Lower leg skin (tissue), 3 donors: ENCODE results near the gene NCAPG.

Experiments
- POLR2A ChIP-seq, 2 donors: fragments of 450-650 bp; IDR thresholded peaks; one replicate each; pipeline ENCODE4 v1.6.1; 2016 to 2017; ENCODE audit warnings: antibody characterized with exemption in 2 of 2, mild to moderate bottlenecking in 1 of 2, moderate library complexity in 1 of 2
- TF ChIP-seq, protein P1 (sequence below), 3 donors: fragments of 450-650 bp; IDR thresholded peaks; one replicate each; pipeline ENCODE4 v1.5.1; 2016; ENCODE audit warnings: antibody characterized with exemption in 3 of 3, mild to moderate bottlenecking in 3 of 3, moderate library complexity in 2 of 3

- TF ChIP-seq, protein P1, sequence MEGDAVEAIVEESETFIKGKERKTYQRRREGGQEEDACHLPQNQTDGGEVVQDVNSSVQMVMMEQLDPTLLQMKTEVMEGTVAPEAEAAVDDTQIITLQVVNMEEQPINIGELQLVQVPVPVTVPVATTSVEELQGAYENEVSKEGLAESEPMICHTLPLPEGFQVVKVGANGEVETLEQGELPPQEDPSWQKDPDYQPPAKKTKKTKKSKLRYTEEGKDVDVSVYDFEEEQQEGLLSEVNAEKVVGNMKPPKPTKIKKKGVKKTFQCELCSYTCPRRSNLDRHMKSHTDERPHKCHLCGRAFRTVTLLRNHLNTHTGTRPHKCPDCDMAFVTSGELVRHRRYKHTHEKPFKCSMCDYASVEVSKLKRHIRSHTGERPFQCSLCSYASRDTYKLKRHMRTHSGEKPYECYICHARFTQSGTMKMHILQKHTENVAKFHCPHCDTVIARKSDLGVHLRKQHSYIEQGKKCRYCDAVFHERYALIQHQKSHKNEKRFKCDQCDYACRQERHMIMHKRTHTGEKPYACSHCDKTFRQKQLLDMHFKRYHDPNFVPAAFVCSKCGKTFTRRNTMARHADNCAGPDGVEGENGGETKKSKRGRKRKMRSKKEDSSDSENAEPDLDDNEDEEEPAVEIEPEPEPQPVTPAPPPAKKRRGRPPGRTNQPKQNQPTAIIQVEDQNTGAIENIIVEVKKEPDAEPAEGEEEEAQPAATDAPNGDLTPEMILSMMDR (IDR thresholded peaks at IDR 0.05): no peak
- no peak for TF ChIP-seq POLR2A (IDR thresholded peaks at IDR 0.05)
Observed at GRCh38 chr4:17865866-17866363, 55.1 kb downstream of the NCAPG start.
